ENCODE data around the gene SECTM1.

Gene SECTM1

DNA sequence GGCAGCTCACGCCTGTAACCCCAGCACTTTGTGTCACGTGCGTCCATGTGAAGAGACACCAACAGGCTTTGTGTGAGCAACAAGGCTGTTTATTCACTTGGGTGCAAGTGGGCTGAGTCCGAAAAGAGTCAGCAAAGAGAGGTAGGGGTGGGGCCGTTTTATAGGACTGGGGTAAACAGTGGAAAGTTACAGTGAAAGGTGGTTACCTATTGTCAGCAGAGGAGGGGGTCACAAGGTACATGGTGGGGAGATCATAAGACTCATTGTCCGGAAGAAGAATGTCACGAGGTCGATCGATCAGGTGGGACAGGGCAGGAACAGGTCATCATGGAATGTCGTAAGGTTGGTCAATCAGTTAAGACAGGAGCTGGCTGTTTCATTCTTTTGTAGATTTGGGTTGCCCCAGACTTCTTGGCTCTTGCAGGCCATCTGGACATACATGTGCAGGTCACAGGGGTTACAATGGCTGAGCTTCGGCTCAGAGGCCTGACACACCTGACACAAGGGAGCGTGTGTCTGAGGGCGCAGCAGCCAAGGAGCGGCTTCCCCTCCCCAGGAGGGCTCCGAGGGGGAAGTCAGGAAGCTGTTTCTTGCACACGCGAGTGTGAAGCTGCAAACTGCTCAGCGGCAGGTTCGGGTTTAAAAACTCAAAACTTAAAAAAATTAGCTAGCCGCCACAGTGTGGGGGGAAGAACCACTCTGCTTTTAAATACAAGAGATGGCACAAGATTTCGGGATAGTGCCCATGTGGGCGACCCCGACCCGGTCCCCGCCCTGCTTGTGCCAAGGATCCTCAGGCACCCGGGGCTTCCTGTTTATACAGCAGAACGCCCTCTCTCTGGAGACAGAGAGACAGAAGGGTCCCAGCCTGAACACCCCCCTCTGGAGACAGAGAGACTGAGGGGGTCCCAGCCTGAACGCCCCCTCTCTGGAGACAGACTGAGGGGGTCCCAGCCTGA, 13.1 kb upstream of the SECTM1 start:
- DNase-seq: no peak

DNA sequence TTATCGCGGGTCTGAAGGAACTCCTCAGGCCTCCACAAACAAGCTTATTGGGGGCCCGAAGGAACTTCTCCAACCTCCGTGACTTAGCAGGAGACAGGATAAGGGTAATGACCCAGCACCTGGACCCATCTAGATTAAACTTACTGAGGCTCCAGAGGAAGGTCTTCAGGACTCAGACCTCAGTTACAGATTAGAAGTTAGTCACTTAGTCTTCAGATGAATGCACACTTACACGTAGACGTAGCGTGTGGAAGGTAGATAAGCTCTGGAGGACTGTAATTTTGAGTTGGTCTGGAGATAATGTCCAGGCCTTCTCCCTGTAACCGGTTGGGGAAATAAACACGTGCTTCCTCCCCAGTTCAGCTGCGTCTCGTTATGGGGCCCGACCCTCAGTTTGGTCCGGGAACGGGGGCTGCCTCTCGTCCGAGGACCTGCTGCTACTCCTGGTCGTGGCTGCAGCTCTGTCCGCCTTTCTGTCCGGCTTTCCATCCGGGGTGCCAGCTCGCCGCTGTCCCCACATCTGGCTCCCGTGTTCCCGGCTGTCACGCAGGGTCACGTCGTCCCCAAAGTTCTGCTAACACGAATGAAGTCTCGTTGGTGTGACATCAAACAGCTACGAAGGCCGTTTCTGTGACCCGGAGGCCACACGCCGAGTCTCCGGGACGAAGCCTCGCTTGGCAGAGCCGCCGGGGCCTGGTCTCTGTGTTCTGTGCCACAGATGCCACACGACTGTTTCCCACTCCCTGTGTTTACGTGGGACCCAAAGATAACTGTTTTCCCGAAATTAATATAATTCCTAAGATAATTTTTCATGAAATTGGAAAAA, 11.8 kb upstream of the SECTM1 start:
- DNase-seq: no peak

DNA sequence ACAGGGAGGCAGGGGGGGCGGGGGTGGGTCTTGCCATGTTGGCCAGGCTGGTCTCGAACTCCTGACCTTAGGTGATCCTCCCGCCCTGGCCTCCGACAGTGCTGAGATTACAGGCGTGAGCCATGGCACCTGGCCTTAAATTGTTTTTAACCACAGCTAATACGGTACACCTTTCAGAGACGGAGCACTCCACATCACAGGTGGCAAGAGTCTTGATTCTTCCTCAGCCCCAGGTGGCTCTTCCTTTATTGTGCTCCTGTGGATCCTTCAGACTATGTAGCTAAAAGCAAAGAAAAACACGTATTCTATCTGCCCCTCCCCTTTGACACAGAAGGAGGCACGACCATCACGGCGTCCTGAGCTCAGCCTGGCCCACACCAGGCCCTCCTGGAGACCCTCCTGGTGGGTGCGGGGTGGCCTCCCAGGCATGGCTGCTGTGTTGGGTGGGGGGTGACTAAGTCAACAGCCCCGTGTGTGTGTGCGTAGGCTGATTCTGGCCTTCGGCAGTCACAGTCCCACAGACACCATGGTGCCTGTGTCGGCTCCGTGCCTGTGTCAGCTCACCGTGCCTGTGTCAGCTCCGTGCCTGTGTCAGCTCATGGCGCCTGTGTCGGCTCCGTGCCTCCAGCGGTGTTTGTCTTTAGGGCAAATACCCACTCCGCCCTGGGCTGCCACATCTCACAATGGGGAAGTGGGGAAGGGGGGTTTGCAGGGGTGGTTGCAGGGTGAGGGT, 10.8 kb upstream of the SECTM1 start:
- no peak for DNase-seq

DNA sequence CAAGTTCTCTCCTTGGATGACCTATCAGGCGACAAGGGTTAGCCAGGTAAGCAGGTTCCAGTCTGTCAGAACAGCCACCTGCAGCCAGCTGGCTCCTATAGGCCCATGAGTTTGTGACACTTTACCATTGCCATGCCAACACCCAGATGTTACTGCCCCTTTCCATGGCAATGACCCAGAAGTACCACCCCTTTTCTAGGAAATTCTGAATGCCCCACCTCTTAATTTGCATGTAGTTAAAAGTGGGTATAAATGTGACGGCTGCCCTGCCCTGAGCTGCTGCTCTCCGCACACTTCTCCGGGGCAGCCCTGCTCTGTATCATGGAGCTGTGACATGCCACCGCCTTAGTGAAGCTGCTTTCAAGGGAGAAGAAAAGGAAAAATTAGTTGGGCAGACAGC, 10.0 kb upstream of the SECTM1 start:
- no peak for DNase-seq

DNA sequence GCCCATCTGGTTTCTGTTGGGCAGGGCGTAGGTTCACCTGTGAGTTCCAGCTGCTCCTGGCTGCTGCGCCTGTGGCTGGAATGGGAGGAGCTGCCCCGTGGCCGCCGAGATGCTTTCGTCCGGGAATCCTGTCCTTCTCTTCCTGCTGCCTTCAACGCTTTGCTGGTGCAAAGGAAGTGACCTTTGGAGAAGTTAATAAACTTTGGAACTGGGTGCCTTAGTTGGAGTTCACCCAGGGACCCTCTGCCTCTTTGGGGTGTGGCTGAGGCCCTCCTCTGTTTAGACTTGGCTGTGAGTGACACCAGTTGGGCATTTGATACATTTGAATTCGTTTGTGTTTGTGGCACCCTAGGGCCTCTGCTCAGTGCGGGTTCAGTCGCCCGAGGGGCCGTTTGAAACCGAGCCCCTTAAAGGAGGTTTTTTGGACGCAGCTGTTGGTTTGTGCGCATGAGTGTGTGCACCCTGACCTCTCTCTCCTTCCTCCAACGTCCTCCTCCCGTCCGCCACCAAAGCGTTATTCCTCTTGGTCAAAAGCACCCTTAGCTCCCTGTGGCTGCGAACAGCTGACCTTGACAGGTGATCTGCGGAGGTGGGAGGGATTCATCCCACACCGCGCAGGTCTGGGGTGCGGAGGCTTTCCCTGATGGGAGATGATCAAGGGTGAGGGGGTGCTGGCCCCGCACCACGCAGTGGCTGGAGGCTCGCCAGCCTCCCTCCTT, 9.0 kb upstream of the SECTM1 start:
- no peak for DNase-seq

DNA sequence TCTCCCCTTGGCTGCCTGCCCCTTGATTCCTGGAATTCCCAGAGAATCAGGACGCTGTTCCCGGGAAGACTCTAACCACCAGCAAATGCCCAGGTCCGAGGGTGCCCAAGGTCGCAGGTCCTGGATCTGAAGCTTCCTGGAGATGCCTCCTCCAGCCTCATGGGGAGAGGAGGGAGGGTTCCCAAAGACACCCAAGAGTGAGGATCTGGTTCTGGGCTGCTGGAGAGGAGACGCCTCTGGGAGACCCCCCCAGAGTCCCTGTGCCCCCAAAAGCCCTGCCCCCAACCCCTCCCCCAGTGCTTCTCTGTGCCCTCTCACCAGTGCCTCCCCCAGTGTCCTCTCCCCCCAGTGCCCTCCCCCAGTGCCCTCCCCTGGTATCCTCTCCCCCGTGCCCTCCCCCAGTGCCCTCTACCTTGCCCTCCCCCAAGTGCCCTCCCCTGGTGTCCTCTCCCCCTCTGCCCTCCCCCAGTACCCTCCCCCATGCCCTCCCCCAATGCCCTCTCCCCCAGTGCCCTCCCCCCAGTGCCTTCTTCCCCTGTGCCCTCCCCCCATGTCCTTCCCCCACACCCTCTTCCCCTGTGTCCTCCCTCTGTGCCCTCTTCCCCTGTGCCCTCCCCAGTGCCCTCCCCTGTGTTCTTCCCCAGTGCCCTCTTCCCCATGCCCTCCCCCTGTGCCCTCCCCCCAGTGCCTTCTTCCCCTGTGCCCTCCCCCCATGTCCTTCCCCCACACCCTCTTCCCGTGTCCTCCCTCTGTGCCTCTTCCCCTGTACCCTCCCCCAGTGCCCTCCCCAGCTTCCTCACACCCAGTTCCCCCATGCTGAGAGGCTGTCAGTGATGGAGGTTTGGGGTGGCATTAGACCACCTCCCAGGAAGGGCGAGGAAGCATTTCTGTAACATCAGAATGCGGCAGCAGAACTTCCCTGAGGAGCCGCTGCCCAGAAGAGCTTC, 6.3 kb upstream of the SECTM1 start:
- no peak for DNase-seq

DNA sequence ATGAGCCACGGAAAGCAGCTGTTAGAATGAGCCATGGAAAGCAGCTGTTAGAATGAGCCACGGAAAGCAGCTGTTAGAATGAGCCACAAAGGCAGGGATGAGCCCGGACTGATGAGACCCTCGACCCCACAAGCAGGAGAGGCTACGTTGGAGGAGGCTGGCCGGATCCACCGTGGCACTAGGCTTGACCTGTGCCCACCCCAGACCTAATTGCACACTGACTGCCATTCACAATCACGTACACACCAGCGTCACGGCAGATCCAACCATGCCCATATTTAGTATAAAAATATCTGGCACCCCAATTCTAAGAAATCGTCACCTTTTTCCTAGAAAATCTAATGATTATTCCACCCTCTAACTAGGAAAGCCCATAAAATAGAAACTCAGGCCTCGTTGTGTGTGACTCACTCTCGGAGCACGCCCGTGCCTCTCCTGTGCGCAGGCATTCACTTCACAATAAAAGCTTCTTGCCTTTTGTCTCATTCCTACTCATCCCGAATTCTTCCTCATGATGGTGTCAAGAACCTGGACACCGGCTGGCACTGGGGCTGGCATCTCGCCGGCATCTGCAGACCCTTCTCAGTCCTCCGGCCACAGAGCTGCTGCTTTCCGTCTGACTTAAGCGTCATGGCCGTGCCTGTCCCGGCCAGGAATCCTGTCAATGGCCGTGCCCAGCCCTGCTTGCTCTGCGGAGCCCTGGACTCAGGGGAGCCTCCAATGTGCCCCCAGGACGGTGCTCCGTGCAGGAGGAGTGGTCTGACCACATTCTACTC, 5.5 kb upstream of the SECTM1 start:
- no peak for DNase-seq

DNA sequence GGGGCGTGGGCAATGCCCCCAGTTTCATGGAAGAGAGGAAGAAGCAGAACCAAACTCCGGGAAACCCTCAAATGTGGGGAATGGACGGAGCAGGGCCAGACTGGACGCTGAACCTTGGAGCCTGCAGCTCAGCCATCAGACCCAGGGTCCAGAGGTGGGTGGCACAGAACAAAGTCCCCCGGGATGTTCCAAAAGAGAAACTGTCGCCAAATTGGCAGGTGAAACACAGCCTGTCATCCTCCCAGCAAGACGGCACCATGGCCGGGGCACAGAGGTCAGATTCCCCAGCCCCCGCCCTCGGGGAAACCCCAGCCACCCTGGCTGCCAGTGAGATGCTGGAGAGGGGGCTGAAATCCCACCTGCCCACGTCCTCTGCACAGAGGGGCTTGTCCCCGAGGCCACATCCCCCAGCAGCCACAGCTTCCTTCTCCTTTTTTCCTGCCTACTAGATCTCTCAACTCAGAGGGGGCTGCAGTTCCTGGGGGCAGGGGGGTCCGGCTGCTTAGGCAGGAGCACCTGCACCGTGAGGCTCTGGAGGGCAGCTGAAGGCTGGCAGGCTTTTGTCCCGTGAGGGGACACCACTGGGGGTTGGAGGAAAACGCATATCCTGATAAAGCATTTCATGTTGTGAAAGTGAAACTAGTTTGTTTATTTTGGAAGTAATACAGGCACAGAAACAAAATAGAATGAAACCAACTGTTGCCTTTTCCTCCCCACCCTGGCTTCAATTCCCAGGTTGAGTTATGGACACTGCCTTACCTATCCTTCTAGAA, 1.2 kb upstream of the SECTM1 start:
- peak in 1 of 2 donors; percentile 31 for DNase-seq

DNA sequence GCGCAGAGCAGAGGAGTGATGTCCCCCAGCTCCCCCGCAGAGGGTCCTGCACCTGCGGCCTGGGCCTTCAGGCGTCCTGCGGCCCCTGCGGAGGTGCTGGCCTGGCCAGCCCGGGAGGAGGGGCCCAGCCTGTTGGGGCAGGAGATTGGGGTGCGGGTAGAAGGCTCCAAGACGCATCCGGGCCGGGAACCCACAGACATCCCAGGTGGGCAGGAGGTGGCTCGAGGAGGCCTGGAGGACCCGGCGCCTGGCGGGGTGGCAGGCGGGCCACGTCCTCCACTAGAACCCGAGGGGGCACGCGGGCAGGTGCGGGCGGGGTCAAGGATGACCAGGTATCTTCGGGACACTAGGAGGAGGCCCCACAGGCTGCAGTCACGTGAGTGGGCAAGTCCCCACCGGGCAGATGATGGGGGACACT, 647 bp upstream of the SECTM1 start:
- DNase-seq: no peak

DNA sequence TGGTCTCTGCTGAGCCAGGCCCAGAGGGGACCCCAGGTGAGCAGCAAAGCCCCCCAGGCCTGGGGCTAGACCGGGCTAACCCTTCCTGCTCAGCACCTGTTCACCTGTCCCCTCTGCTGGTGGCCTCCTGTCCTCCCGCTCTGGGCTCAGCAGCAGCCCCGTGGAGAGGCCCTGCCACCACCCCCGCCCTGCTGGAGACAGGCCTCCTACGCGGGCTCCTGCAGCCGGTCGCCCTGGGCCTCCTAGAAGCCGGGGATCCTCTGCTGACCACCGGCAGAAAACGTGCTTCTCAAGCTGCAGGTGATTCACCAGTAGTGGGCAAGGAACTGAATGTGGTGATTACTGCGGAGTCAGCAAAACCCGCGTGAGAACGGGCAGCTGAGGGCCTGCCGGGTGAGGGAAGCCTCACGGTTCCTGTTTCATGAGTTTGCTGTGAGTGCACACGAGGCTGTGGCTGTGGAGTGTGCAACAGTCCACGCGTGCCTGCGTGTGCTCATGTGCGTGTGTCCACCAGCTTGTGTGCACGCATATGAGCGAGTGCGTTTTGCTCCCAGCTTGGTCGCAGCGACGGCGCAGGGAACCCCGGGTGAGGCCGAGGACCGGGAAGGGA, 792 bp downstream of the SECTM1 start:
- peak; percentile 51 to 59 for DNase-seq

DNA sequence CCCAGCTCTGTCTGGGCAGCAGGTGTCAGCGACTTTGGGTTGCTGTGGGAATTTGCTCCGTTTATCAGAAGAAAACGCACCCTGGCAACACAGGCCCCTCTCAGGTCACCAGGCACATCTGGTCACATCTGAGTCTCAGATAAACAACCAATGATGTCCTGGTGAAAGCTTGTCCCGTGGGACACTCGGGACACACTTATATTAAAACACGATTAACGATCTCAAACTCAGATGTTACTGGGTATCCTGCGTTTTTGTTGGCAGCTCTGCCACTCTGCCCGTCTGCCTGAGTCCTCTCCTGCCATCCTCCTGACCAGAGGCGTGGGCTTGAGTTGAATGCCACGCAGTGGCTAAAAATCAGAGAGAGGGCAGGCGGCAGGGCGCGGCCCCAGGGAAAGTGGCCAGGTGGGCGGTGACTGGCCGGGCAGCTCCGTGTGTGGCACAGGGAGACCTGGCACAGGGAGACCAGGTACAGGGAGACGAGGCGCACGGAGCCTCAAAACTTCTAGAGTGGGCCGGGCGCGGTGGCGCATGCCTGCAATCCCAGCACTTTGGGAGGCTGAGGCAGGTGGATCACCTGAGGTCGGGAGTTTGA, 2.1 kb downstream of the SECTM1 start:
- no peak for DNase-seq

DNA sequence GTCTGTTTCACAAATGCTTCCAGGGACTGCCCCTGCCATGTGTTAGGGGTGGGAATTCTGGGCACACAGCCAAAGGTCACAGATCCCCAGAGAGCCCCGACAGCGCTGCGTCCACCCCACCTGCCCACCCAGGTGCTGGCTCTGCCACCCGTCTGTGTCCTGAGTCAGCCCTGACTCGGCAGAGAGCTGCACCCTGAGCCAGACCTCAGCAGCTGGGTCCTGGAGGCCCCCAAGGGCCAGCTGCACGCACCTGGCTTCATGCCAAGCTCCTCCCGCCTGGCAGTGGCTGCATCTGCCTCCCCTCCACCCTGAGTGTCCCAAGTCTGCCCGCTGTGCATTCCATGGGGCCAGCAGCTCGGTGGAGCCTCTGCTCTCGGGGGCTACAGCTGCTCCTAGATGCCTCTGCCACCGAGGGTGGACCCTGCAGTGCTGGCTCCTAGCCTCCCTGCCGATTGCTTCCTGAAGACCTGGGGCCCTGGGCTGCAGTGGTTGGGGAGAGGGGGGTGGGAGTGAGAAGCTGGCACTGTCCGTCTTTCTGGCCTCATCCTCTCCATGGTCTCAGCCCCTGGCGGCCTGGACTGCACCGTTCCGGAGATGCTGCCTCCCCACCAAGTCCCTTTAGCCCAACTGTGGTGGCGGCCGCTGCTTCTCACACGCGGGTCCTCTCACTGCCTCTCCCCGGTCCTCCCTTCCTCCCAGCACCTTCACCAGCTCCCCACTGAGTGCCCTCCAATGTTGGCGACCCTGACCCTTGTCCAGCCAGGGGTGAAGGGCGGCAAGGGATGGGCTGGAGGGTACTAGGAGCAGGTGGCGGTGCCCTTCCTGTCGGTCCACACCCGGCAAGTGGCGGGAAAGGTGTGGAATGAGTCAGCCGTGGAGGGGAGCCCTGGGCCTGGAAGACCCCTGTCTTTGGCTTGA, 3.0 kb downstream of the SECTM1 start:
- DNase-seq: no peak

DNA sequence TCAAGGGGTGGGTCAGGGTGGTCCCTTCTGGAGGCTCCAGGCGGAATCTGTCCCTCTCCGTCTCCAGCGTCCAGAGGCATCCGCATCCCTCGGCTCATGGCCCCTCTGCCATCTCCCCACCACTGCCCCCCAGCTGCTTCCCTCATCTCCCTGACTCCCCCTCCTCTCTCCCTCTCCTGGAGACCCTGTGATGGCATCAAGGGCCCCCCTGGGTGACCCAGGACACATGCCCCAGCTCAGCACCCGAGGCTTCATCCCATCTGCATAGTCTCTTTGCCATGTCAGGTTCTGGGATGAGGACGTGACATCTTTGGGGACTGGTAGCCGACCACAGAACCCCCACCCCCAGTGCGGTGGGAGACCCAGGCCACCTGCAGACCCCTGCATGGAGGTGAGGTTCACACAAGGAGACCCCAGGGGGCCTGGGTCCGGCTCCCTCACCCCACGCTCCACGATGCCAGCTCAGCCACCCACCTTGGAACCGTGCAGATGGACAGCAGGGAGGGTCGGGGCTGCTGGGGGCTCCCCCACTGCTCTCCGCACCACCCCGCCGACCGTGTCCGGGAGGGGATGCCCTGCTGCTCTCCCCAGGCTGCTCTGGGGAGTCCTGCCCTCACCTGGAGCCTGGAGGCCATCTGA, 3.8 kb downstream of the SECTM1 start:
- no peak for DNase-seq

DNA sequence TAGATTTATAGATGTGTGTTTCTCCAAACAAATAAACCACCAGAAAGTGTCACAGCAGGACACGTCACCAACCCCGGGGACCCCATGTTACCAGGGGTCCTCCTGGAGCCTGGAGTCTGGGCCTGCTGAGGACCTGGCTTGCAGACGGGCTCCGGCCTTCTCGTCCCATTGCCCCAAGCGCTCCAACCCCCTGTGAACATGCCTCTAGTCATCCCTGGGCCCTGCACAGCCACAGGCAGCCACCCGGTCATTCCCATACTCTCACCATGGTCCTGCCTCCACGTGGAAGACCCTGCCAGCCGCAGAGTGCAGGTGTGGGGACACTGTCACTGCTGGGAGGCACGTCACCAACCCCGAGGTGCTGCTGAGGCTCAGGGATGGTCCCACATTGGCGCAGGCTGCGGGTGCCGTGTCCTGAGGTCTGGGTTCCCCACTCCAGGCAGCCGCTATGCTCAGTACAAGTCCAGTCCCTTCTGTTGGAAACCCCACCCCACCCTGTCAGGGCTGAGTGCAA, 4.5 kb downstream of the SECTM1 start:
- no peak for DNase-seq

DNA sequence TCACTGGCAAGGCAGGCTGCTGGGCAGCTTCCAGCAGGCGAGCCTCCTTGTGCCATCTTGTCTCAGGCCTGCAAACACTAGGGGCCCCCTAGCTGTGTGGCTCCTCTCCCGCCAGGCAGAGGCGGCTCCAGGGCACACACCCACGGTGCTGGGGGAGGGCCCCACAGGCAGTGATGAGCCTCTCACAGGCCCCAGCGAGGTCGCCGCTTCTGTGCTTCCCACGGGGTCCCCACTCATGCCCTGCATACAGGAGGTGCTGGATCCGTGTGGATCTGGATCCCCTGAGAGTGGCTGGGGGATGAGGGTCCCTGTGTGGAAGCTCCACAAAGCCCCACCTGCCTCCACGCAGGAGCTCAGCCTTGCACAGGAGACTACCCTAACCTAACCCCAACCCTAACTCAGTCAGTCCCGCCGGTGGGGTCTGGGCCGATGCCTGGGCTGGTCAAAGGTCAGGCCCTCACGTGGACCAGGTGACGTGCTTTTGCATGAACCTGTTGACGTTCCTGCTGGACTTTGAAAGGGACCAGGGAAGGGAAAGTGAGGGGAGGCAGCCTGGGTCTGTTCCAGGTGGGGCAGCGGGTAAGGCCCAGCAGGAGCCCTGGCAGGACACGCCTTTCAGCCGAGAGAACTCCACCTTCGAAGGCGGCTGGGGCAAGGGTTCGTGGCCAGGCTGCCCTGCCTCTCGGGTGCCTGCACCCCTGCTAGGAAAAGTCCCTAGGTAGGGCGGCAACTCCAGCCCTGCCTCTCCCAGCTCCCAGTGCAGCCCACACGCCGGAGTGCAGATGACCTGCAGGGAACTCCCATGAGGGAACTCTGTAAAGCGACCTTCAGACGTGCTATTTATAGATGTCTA, 5.2 kb downstream of the SECTM1 start:
- no peak for DNase-seq

DNA sequence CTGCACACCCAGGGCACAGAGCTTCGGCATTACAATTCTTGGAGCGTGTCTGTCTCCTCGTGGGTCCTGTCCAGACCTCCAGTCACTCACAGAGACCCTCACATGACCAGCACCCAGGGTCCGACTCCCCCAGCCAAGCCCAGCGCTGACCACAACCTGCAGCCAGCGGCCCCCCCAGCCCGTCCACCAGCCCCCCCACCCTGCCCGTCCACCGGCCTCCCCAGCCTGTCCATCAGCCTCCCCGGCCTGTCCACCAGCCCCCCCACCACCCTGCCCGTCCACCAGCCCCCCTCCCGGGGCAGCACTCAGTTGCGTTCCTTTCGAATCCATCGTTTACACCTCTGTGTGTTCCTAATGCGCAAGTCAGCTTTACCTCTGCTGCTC, 5.8 kb downstream of the SECTM1 start:
- no peak for DNase-seq

All from inflammatory macrophage treated with lipopolysaccharide for 1 hour (primary cell).